IMR-90 (cell line): Measurements from ENCODE around the gene CD36.

ENCODE experiments used
- MAZ ChIP-seq: IDR thresholded peaks from 2 replicates; pipeline ENCODE4 v1.6.1; 2012; ENCODE audit warnings: low read depth, mild to moderate bottlenecking, low read length, improper control_type of control experiment, moderate library complexity, borderline replicate concordance
- POLR2A ChIP-seq: IDR thresholded peaks from 2 replicates; pipeline ENCODE4 v1.6.1; 2012; ENCODE audit warnings: mild to moderate bottlenecking, low read depth, low read length
- SMC3 ChIP-seq: fragments of 150-350 bp; IDR thresholded peaks from 2 replicates; pipeline ENCODE4 v1.6.1; 2016; ENCODE audit warnings: low read depth, mild to moderate bottlenecking, antibody characterized with exemption, low read length, moderate library complexity

DNA sequence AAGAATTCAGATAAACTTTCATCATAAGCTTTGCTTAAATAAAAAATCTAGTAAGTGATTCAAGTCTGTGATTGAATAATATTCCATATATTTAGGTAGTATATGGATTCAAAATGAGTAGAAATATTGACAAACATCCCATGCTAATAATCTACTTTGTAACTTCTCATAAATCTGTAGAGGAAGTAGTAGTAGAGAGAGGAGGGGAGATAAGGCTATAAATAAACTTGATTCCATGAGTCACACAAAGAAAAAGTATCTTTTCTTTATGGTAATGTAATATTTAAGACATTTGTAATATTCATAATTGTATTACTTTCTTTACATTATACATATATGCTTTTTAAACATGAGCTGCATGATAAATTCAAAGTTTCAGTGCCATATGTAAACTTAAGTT is 25.6 kb upstream of the CD36 start:
- TF ChIP-seq SMC3 (no peak), MAZ (no peak), POLR2A (no peak)
